T-helper 22 cell (primary cell): ENCODE results near the gene STX4.

ENCODE experiments used
- DNase-seq: peaks from one replicate; pipeline ENCODE4 v3.0.0-alpha.2; 2020; ENCODE audit warnings: low read depth

Gene STX4

GRCh38 chr16:31084584-31085302 lies 51.4 kb downstream of the STX4 start:
- DNase-seq = no peak

DNA sequence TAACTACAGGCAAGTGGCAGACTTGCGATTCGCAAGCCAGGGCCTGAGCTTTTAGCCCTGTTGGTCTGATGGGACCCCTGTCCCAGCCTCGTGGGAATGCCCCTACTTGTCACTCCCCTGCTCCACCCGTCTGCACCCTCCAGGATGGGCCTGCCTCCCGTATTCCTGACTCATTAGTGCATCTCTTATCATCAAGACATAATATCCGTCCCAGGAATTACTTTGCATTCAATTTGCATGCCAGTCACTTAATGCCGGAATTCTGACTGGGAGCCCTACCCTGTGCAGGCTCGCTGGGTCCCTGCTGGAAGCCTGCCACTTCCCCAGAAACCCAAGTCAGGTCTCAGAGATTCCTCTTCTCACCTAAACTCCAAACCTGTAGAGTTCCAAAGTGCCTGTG lies 52.1 kb downstream of the STX4 start:
- no peak for DNase-seq

GRCh38 chr16:31085873-31086628 lies 52.7 kb downstream of the STX4 start:
- DNase-seq = no peak

- DNase-seq = no peak
Observed at GRCh38 chr16:31086629-31086906, 53.2 kb downstream of the STX4 start.

- DNase-seq = no peak
Observed at GRCh38 chr16:31087481-31087880, 54.1 kb downstream of the STX4 start.

DNA sequence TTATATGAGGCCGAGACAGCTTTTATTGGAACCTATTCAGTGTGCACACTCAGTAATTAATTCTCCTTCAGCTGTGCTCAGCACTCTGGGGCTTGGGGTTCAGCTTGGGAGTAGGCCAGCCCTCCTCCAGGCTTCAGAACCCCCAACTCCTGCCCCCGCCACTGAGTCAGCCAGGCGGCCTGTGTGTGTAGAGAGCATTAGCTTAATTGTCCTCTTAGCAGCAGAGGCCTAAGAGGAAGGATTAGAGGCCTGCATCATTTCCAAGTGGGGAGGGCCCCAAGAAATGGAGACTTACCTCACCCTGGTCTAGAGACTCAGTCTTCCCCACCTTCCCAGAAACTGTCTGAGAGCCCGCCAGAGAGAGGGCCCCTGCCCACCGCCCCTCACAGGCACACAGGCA lies 54.6 kb downstream of the STX4 start:
- DNase-seq = no peak

GRCh38 chr16:31088459-31089183 lies 55.3 kb downstream of the STX4 start, which contains the start of gene PRSS53:
Gene PRSS53 (minus strand): TSS chr16:31088943. CDS start chr16:31088809, 134 bp downstream.
- DNase-seq = no peak

GRCh38 chr16:31089199-31089598 lies 55.8 kb downstream of the STX4 start:
- DNase-seq = no peak
